Metanephros (tissue), 2 donors: ENCODE measurements around the gene LAMTOR1. TPM values are rescaled to one million over a fixed set of nuclear protein-coding genes. Genes with fewer than 3 reads are reported as not detected.

Experiments used
- small RNA-seq: library from RNA; depleted of rRNA; stranded (forward); fragments of <200 nt; gene quantifications from one replicate; pipeline ENCODE3, GENCODE V24; 2014; ENCODE audit warnings: low replicate concordance
- total RNA-seq: library from RNA; depleted of rRNA; stranded (reverse); fragments of >200 nt; gene quantifications from one replicate; pipeline ENCODE4 v1.2.3, GENCODE V29; 2014

The LAMTOR1 gene
- total RNA-seq = 85.5 TPM

DNA sequence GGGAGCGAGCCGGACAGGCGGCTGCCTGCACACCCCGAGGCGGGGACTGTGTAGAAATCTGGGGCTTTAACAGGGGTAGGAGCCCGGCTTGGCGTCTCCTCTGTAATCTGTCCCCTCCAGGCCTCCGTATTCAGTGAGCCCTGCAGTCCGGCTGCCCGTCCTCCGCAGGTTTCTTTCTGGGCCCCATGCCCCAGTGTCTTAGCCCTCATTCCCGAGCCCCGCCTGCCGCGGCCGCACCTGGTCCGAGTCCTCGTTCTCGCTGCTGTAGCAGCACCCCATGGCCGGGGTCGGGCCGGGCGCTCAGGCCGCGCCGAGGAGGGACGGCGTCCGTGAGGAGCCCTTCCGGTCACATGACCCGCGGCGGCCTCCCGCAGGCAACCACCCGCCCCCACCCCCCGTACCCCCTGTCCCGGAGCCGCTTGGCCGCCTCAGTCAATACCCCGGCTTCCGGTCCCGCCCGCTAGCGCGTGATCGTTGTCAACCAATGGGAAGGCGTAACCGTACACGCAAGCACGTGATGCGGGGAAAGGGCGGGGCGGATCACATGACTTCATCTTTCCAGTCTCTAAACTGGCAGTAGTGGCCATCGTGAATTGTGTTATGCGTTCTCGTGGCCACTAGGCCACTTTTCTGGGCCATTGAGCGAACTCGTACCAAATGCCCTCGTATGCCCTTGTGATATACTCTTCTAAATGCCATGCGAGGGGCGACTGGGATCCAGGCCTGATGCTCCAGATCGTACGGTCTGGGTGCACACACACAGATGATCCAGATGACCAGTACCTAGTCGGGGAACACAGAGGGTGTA, at the start of gene LAMTOR1:
Gene LAMTOR1, minus strand, starts transcription at position 352 of the 808 bp plus-strand sequence. Its CDS starts 73 bp downstream, at position 279.

DNA sequence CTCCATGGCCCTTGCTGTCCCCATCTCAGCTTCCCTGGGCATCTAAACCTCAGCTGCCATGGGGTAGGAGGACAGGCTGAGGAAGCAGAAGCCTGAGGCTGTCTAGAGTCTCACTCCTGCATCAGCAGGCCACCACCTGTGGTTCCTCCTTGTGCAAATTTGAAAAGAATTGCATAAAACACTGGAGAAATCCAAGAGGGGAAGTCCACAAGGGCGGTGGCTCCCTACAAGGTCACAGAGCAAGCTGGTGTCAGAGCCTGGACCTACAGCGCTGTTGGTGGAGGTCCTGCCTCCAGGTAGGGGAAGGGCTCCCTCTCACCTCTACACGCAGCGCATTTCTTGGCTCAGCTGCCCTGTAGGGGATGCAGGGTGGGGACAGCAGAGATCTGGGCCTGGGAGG, 32.4 kb upstream of the LAMTOR1 start, which contains the start of gene FOLR3:
Gene FOLR3, plus strand, starts transcription at position 253 of the 400 bp plus-strand sequence. CDS start 228 bp downstream, outside the sequence.

DNA sequence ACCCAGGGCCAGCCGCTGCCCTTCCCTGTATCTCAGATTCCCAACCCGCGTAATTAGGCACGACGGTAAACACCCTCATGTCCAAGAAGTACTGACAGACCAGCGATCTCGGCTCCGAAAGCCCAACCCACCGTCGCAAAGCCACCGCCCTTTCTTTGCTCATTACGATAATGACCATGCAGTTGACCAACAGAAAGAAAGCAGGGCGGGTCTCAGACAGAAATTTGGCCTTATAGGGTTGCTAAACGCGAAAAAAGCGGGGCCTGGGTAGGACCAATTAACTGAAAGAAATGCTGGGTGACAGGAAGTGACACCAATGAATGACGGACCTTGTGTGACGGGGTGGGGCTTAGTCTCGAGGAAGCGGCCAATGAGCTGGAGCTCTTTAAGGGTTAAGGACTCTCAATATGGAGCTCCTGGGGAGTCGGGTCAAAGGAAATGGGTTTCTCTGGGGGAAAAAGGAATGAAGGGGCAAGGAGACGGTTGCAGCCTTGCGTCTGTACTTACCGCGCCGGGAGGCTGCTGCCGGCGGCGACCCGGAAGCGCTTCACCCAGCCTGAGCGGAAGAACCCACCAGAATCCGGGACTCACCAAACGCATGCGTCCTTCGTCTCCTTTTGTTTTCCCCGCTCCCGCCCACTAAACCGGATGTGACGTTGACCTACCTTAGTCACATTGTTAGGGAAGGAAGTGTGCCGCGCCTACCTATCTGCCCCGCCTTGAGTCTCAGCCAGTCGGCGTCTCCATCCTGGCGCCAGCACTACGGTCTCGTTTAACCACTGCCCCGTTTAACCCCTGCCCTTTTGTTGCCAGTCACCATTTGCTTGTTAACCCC, 9.3 kb upstream of the LAMTOR1 start, which contains the start of gene ANAPC15:
Gene ANAPC15, minus strand, starts transcription at position 553 of the 835 bp plus-strand sequence. CDS start 1,419 bp downstream, outside the sequence.

GRCh38 chr11:72105888-72106287, 2.8 kb upstream of the LAMTOR1 start, which contains the start of gene TOMT:
TSS of gene TOMT (plus strand) at chr11:72105924. CDS start at chr11:72105952, 28 bp downstream.

GRCh38 chr11:72080326-72081183, 22.5 kb downstream of the LAMTOR1 start, which contains the start of the genes LRRC51 and NUMA1:
TSS of gene LRRC51 (plus strand) at chr11:72080850. CDS start at chr11:72089084, 8,234 bp downstream.
TSS of gene NUMA1 (minus strand) at chr11:72080542. CDS start at chr11:72035943, 44,599 bp downstream.

Small RNAs within 50 kb of the gene (small RNA-seq; reads per million reads assigned to genes)
- gene MIR3165 = not detected
- not detected for gene RNU6-72P

Other genes starting within 250 kb of the LAMTOR1 start
- not detected for gene DEFB131B, start 224.8 kb downstream of the LAMTOR1 start, total RNA-seq
- gene XNDC1N, start 174.7 kb downstream of the LAMTOR1 start, total RNA-seq = 14.9 TPM
- gene RNF121, start 174.3 kb downstream of the LAMTOR1 start, total RNA-seq = 33.5 TPM
- 4.9 TPM for gene IL18BP, start 104.4 kb downstream of the LAMTOR1 start, total RNA-seq
- 313 TPM for gene NUMA1, start 22.8 kb downstream of the LAMTOR1 start, total RNA-seq
- 11.5 TPM for gene LRRC51, start 22.4 kb downstream of the LAMTOR1 start, total RNA-seq
- not detected for gene TOMT, start 2.6 kb upstream of the LAMTOR1 start, total RNA-seq
- gene ANAPC15, start 9.4 kb upstream of the LAMTOR1 start, total RNA-seq = 11.7 TPM
- 2.3 TPM for gene FOLR3, start 32.4 kb upstream of the LAMTOR1 start, total RNA-seq
- gene FOLR1, start 88.8 kb upstream of the LAMTOR1 start, total RNA-seq = 20.3 TPM
- 23.8 TPM for gene FOLR2, start 113.5 kb upstream of the LAMTOR1 start, total RNA-seq
- gene INPPL1, start 121.5 kb upstream of the LAMTOR1 start, total RNA-seq = 112 TPM
- not detected for gene PHOX2A, start 140.9 kb upstream of the LAMTOR1 start, total RNA-seq